Spleen (tissue), 7 donors: ENCODE measurements around the gene KCNC1.

Experiments
- CTCF ChIP-seq, 11 experiments: fragments of 200-600 bp in 7 of 11; fragments of 450-650 bp in 4 of 11; sonication (generic) in 4 of 11; IDR thresholded peaks in 8 of 11; conservative IDR thresholded peaks in 3 of 11; 1 replicate in 7 of 11; 2 replicates in 4 of 11; pipeline versions ENCODE4 v1.4.0 to v1.8.0; 2016 to 2021; ENCODE audit warnings: antibody characterized with exemption in 11 of 11, inconsistent platforms in 4 of 11, mild to moderate bottlenecking in 1 of 11
- POLR2A ChIP-seq, 3 donors: fragments of 450-650 bp; IDR thresholded peaks; one replicate each; pipeline ENCODE4 v1.5.1; 2017; ENCODE audit warnings: antibody characterized with exemption in 3 of 3, mild to moderate bottlenecking in 1 of 3
- POLR2AphosphoS5 ChIP-seq, 3 donors: sonication (generic); formaldehyde crosslinking; IDR thresholded peaks; one replicate each; pipeline ENCODE4 v1.5.1; 2017; ENCODE audit warnings: antibody characterized with exemption in 3 of 3
- donor health status: DM: no; HTN: no; CAD: no; lungs with moderate emphysema.
- donor health status: DM: no; HTN: no; CAD: no.
- donor health status: DM: no; HTN: no; CAD: no.

GRCh38 chr11:17748761-17749721 lies 14.5 kb downstream of the KCNC1 start:
- TF ChIP-seq POLR2AphosphoS5 (IDR thresholded peaks at IDR 0.05): no peak
- TF ChIP-seq POLR2A (IDR thresholded peaks at IDR 0.05): no peak
- TF ChIP-seq CTCF (IDR thresholded peaks at IDR 0.05 in 8 of 11, conservative IDR thresholded peaks at IDR 0.05 in 3 of 11): no peak
